ENCODE results near the gene AK2. TPM values are rescaled to one million over a fixed set of nuclear protein-coding genes. Genes with fewer than 3 reads are reported as not detected.
"Not testable (repeated sequence)": the region's sequence is repeated elsewhere in the genome, so short reads cannot be mapped to it uniquely, and the experiment has no call there.

The AK2 gene
- total RNA-seq, 1 donor from 2014 or later = 99.8 TPM

GRCh38 chr1:33007190-33008050 lies 29.3 kb downstream of the AK2 start:
- no peak for DNase-seq (ENCODE audit: low spot score)
- intact Hi-C loops (cut with DNase I) = loop anchor here (2.0 to 5.0 kb wide), 2 partner anchors 43 to 70 kb away; partner anchors contain the start of gene RNF19B

- no peak for DNase-seq (ENCODE audit: low spot score)
- intact Hi-C loops (cut with DNase I) = loop anchor here (2.0 to 5.0 kb wide), 2 partner anchors 41 to 69 kb away; partner anchors contain the start of gene RNF19B
Measured at GRCh38 chr1:33005838-33006421, 30.8 kb downstream of the AK2 start.

- intact Hi-C loops (cut with DNase I) = loop anchor here (5.0 kb wide), 1 partner anchor 68 kb away; no protein-coding TSS in a partner anchor
- DNase-seq (ENCODE audit: low spot score) = no peak
Measured at GRCh38 chr1:33005117-33005837, 31.4 kb downstream of the AK2 start.

- no peak for DNase-seq (ENCODE audit: low spot score)
- intact Hi-C loops (cut with DNase I) = loop anchor here (5.0 kb wide), 1 partner anchor 67 kb away; no protein-coding TSS in a partner anchor
Measured at GRCh38 chr1:33004613-33005012, 32.1 kb downstream of the AK2 start.

GRCh38 chr1:33003657-33004056 lies 33.0 kb downstream of the AK2 start:
- DNase-seq (ENCODE audit: low spot score) = no peak
- intact Hi-C loops (cut with DNase I) = no loop called here

- intact Hi-C loops (cut with DNase I) = no loop called here
- DNase-seq (ENCODE audit: low spot score) = no peak
Measured at GRCh38 chr1:33002006-33002405, 34.7 kb downstream of the AK2 start.

- intact Hi-C loops (cut with DNase I) = no loop called here
- DNase-seq (ENCODE audit: low spot score) = no peak
Measured at GRCh38 chr1:33001282-33001681, 35.4 kb downstream of the AK2 start.

GRCh38 chr1:33000427-33001026 lies 36.2 kb downstream of the AK2 start:
- intact Hi-C loops (cut with DNase I) = no loop called here
- no peak for DNase-seq (ENCODE audit: low spot score)

GRCh38 chr1:32998997-32999396 lies 37.7 kb downstream of the AK2 start:
- intact Hi-C loops (cut with DNase I) = no loop called here
- no peak for DNase-seq (ENCODE audit: low spot score)

- no peak for DNase-seq (ENCODE audit: low spot score)
- intact Hi-C loops (cut with DNase I) = no loop called here
Measured at GRCh38 chr1:32998064-32998463, 38.6 kb downstream of the AK2 start.

GRCh38 chr1:32997381-32997891 lies 39.2 kb downstream of the AK2 start:
- intact Hi-C loops (cut with DNase I) = no loop called here
- DNase-seq (ENCODE audit: low spot score) = no peak

GRCh38 chr1:32993324-32993636 lies 43.4 kb downstream of the AK2 start:
- intact Hi-C loops (cut with DNase I) = loop anchor here (5.0 kb wide), 2 partner anchors 51 to 64 kb away; no protein-coding TSS in a partner anchor
- not testable (repeated sequence) for DNase-seq (ENCODE audit: low spot score)

- intact Hi-C loops (cut with DNase I) = loop anchor here (5.0 kb wide), 2 partner anchors 50 to 65 kb away; no protein-coding TSS in a partner anchor
- peak; percentile 92 for DNase-seq (ENCODE audit: low spot score)
Measured at GRCh38 chr1:32992489-32993323, 44.0 kb downstream of the AK2 start.

GRCh38 chr1:32991819-32992488 lies 44.7 kb downstream of the AK2 start:
- intact Hi-C loops (cut with DNase I) = loop anchor here (5.0 kb wide), 2 partner anchors 50 to 65 kb away; no protein-coding TSS in a partner anchor
- DNase-seq (ENCODE audit: low spot score) = no peak

GRCh38 chr1:32991386-32991785 lies 45.3 kb downstream of the AK2 start:
- intact Hi-C loops (cut with DNase I) = loop anchor here (5.0 kb wide), 2 partner anchors 49 to 66 kb away; no protein-coding TSS in a partner anchor

GRCh38 chr1:32990887-32991286 lies 45.8 kb downstream of the AK2 start:
- intact Hi-C loops (cut with DNase I) = loop anchor here (5.0 kb wide), 2 partner anchors 49 to 66 kb away; no protein-coding TSS in a partner anchor
- no peak for DNase-seq (ENCODE audit: low spot score)

More at GRCh38 chr1:32991386-32991785, 45.3 kb downstream of the AK2 start:
- no peak for DNase-seq (ENCODE audit: low spot score)

GRCh38 chr1:32989160-32990050 lies 47.3 kb downstream of the AK2 start:
- peak; percentile 93 for DNase-seq (ENCODE audit: low spot score)
- intact Hi-C loops (cut with DNase I) = loop anchor here (5.0 kb wide), 2 partner anchors 47 to 68 kb away; no protein-coding TSS in a partner anchor
